Measurements from ENCODE around the gene DENND2A. TPM values are rescaled to one million over a fixed set of nuclear protein-coding genes. Genes with fewer than 3 reads are reported as not detected.
A peak's percentile ranks its signal among the peaks of the same experiment; 100 is the strongest.

Gene DENND2A
- polyA plus RNA-seq, 4 donors, result 3.0 to 7.0 (median 5.7) TPM; not detected in 1

DNA sequence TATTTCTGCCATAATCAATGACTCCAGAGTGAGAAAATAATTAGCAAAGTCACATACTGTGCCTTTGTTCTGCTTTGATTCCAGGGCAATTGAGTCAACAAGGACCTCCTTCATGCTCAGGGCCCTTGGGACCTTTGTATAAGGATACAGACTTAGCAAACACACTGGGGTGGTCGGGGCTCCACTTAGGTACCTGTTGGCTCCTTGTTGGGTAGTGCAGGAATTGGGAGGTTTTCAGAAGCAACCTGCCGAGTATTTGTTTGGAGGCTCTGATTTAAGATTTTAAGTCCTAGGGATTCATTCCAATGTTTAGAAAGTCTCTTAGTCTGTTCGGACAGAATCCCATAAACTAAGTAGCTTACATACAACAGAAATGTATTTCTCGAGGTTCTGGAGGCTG is 35.1 kb upstream of the DENND2A start:
- Histone ChIP-seq H3K4me3 (ENCODE audit: low read depth in 1 of 3, low read length in 3 of 3) (no peak overlapping the region), H3K4me1 (ENCODE audit: control insufficient read depth in 3 of 3, insufficient read depth in 2 of 3, low read depth in 1 of 3, low read length in 2 of 3) (peaks cover 0 to 5% (median 0%) of the 10 kb centered on the region in 3 donors), H3K36me3 (ENCODE audit: control insufficient read depth in 3 of 3, insufficient read depth in 2 of 3, low read depth in 1 of 3, low read length in 3 of 3) (peaks cover 0 to 28% (median 0%) of the 10 kb centered on the region in 3 donors), H3K9me3 (ENCODE audit: control insufficient read depth in 2 of 2, insufficient read depth in 1 of 2, low read depth in 1 of 2, low read length in 1 of 2) (no peaks in the 10 kb centered on the region), H3K27ac (ENCODE audit: low read depth in 1 of 3, low read length in 2 of 3) (no peak overlapping the region), H3K27me3 (ENCODE audit: control insufficient read depth in 3 of 3, insufficient read depth in 3 of 3, low read length in 3 of 3) (no peaks in the 10 kb centered on the region)
- DNase-seq, result no peak
- 84 to 93% (median 92%) methylated on average over 4 of the region's 4 CpGs for WGBS, 3 donors
- no peak for FAIRE-seq

GRCh38 chr7:140674899-140675701 is 34.5 kb upstream of the DENND2A start:
- Histone ChIP-seq H3K27ac (ENCODE audit: low read depth in 1 of 3, low read length in 2 of 3) (no peak overlapping the region), H3K27me3 (ENCODE audit: control insufficient read depth in 3 of 3, insufficient read depth in 3 of 3, low read length in 3 of 3) (no peaks in the 10 kb centered on the region), H3K9me3 (ENCODE audit: control insufficient read depth in 2 of 2, insufficient read depth in 1 of 2, low read depth in 1 of 2, low read length in 1 of 2) (no peaks in the 10 kb centered on the region), H3K36me3 (ENCODE audit: control insufficient read depth in 3 of 3, insufficient read depth in 2 of 3, low read depth in 1 of 3, low read length in 3 of 3) (peaks cover 0 to 23% (median 0%) of the 10 kb centered on the region in 3 donors), H3K4me3 (ENCODE audit: low read depth in 1 of 3, low read length in 3 of 3) (no peak overlapping the region), H3K4me1 (ENCODE audit: control insufficient read depth in 3 of 3, insufficient read depth in 2 of 3, low read depth in 1 of 3, low read length in 2 of 3) (peaks cover 0 to 5% (median 0%) of the 10 kb centered on the region in 3 donors)
- DNase-seq (peak in 1 of 2 donors; percentile 36), FAIRE-seq (no peak)
- WGBS, 3 donors, result 57 to 63% (median 62%) methylated on average over 8 of the region's 8 CpGs

GRCh38 chr7:140674356-140674800 is 33.8 kb upstream of the DENND2A start:
- FAIRE-seq (no peak), DNase-seq (peak in 1 of 2 donors; percentile 49)
- Histone ChIP-seq H3K36me3 (ENCODE audit: control insufficient read depth in 3 of 3, insufficient read depth in 2 of 3, low read depth in 1 of 3, low read length in 3 of 3) (peaks cover 0 to 21% (median 0%) of the 10 kb centered on the region in 3 donors), H3K27ac (ENCODE audit: low read depth in 1 of 3, low read length in 2 of 3) (peak overlapping the region in 1 of 3 donors; percentile 24), H3K27me3 (ENCODE audit: control insufficient read depth in 3 of 3, insufficient read depth in 3 of 3, low read length in 3 of 3) (no peaks in the 10 kb centered on the region), H3K9me3 (ENCODE audit: control insufficient read depth in 2 of 2, insufficient read depth in 1 of 2, low read depth in 1 of 2, low read length in 1 of 2) (no peaks in the 10 kb centered on the region), H3K4me1 (ENCODE audit: control insufficient read depth in 3 of 3, insufficient read depth in 2 of 3, low read depth in 1 of 3, low read length in 2 of 3) (peaks cover 0 to 5% (median 0%) of the 10 kb centered on the region in 3 donors), H3K4me3 (ENCODE audit: low read depth in 1 of 3, low read length in 3 of 3) (no peak overlapping the region)
- WGBS, 3 donors, result 26 to 65% (median 33%) methylated on average over 5 of the region's 5 CpGs

GRCh38 chr7:140673774-140674155 is 33.2 kb upstream of the DENND2A start:
- Histone ChIP-seq H3K4me1 (ENCODE audit: control insufficient read depth in 3 of 3, insufficient read depth in 2 of 3, low read depth in 1 of 3, low read length in 2 of 3) (peaks cover 0 to 5% (median 0%) of the 10 kb centered on the region in 3 donors), H3K4me3 (ENCODE audit: low read depth in 1 of 3, low read length in 3 of 3) (peak overlapping the region; percentile 53 to 88 (median 66)), H3K27ac (ENCODE audit: low read depth in 1 of 3, low read length in 2 of 3) (peak overlapping the region in 2 of 3 donors; percentile 14 to 77), H3K27me3 (ENCODE audit: control insufficient read depth in 3 of 3, insufficient read depth in 3 of 3, low read length in 3 of 3) (no peaks in the 10 kb centered on the region), H3K9me3 (ENCODE audit: control insufficient read depth in 2 of 2, insufficient read depth in 1 of 2, low read depth in 1 of 2, low read length in 1 of 2) (no peaks in the 10 kb centered on the region), H3K36me3 (ENCODE audit: control insufficient read depth in 3 of 3, insufficient read depth in 2 of 3, low read depth in 1 of 3, low read length in 3 of 3) (peaks cover 0 to 15% (median 0%) of the 10 kb centered on the region in 3 donors)
- DNase-seq (no peak), FAIRE-seq (no peak)
- 14 to 39% (median 27%) methylated on average over 18 of the region's 18 CpGs for WGBS, 3 donors

DNA sequence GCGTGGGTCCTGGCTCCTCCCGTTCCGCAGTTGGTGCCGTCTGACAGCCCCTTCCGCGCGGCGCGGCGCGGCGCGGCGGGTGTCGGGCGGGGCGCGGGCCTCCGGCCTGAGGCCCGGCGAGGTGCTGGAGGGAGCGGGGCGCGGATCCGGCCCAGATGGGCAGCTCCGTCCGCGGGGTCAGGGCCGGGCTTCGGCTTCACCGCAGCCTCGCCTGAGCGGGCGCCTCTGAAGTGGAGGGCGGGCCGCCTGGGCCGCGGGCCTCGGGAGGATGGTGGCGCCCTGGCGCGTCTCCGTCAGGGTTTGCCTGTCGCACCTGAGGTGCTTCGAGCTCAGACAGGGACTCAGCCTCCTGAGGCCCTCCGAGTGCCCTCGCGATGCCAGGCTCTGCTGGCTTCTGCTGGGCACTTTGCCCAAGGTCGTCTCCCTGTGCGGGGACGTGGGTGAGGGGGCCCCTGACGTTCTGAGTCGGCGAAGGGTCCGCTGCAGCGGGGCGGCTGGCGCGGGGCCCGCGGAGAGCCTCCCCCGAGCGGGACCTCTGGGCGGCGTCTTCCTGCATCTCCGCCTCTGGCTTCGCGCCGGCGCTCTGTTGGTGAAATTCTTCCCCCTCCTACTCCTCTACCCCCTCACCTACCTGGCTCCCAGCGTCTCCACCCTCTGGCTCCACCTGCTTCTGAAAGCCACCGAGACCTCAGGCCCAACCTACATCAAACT is 32.6 kb upstream of the DENND2A start:
- 0% methylated on average over 47 to 72 of the region's 72 CpGs for WGBS, 3 donors
- Histone ChIP-seq H3K9me3 (ENCODE audit: control insufficient read depth in 2 of 2, insufficient read depth in 1 of 2, low read depth in 1 of 2, low read length in 1 of 2) (no peaks in the 10 kb centered on the region), H3K36me3 (ENCODE audit: control insufficient read depth in 3 of 3, insufficient read depth in 2 of 3, low read depth in 1 of 3, low read length in 3 of 3) (peaks cover 0 to 9% (median 0%) of the 10 kb centered on the region in 3 donors), H3K4me3 (ENCODE audit: low read depth in 1 of 3, low read length in 3 of 3) (peak overlapping the region; percentile 53 to 88 (median 66)), H3K27ac (ENCODE audit: low read depth in 1 of 3, low read length in 2 of 3) (peak overlapping the region; percentile 46 to 77 (median 68)), H3K4me1 (ENCODE audit: control insufficient read depth in 3 of 3, insufficient read depth in 2 of 3, low read depth in 1 of 3, low read length in 2 of 3) (peaks cover 0 to 5% (median 0%) of the 10 kb centered on the region in 3 donors), H3K27me3 (ENCODE audit: control insufficient read depth in 3 of 3, insufficient read depth in 3 of 3, low read length in 3 of 3) (no peaks in the 10 kb centered on the region)
- peak; percentile 62 to 87 for DNase-seq
- no peak for FAIRE-seq

DNA sequence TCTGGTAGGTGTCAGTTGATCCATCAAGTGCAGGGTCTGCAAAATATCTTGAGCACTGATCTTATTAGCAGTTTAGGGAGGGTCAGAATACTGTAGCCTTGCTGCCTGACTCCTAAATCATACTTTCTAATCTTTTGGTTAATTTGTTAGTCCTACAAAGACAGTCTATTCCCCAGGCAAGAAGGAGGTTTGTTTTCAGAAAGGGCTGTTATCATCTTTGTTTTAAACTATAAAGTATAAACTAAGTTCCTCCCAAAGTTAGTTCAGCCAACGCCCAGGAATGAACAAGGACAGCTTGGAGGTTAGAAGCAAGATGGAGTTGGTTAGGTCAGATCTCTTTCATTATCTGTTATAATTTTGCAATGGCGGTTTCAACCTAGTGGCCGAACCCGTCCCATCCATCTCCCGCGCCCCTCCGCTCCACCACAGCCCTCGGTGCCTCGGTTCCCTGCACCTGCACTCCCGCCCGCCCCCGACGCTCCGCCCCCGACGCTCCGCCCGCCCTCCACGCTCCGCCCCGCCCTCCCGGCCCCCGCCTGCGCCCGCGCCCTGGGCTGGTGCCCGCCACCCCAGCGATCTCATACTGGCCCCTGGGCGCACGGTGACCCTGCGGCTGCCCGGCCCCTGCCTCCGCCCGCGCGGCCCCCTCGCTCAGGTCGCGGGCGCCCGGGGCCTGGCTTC is 31.9 kb upstream of the DENND2A start, which contains the start of gene ADCK2:
Gene ADCK2, plus strand, starts transcription at position 564 of the 681 bp plus-strand sequence. CDS start 386 bp downstream, outside the sequence.
- H3K27me3 ChIP-seq (ENCODE audit: control insufficient read depth in 3 of 3, insufficient read depth in 3 of 3, low read length in 3 of 3), result no peaks in the 10 kb centered on the region
- peaks cover 0 to 4% (median 0%) of the 10 kb centered on the region in 3 donors for H3K36me3 ChIP-seq (ENCODE audit: control insufficient read depth in 3 of 3, insufficient read depth in 2 of 3, low read depth in 1 of 3, low read length in 3 of 3)
- peak within 1 kb of the TSS; percentile 46 to 77 (median 68) for H3K27ac ChIP-seq (ENCODE audit: low read depth in 1 of 3, low read length in 2 of 3)
- peak in 1 of 2 donors; percentile 64 for DNase-seq
- peak within 1 kb of the TSS; percentile 53 to 88 (median 66) for H3K4me3 ChIP-seq (ENCODE audit: low read depth in 1 of 3, low read length in 3 of 3)
- H3K4me1 ChIP-seq (ENCODE audit: control insufficient read depth in 3 of 3, insufficient read depth in 2 of 3, low read depth in 1 of 3, low read length in 2 of 3), result peaks cover 0 to 5% (median 0%) of the 10 kb centered on the region in 3 donors
- FAIRE-seq, result no peak
- H3K9me3 ChIP-seq (ENCODE audit: control insufficient read depth in 2 of 2, insufficient read depth in 1 of 2, low read depth in 1 of 2, low read length in 1 of 2), result no peaks in the 10 kb centered on the region
- WGBS, 3 donors, result 1 to 2% (median 1%) methylated on average over 21 to 41 of the region's 41 CpGs

- Histone ChIP-seq H3K4me3 (ENCODE audit: low read depth in 1 of 3, low read length in 3 of 3) (no peak overlapping the region), H3K27me3 (ENCODE audit: control insufficient read depth in 3 of 3, insufficient read depth in 3 of 3, low read length in 3 of 3) (no peaks in the 10 kb centered on the region), H3K9me3 (ENCODE audit: control insufficient read depth in 2 of 2, insufficient read depth in 1 of 2, low read depth in 1 of 2, low read length in 1 of 2) (no peaks in the 10 kb centered on the region), H3K36me3 (ENCODE audit: control insufficient read depth in 3 of 3, insufficient read depth in 2 of 3, low read depth in 1 of 3, low read length in 3 of 3) (peaks cover 0 to 4% (median 0%) of the 10 kb centered on the region in 3 donors), H3K4me1 (ENCODE audit: control insufficient read depth in 3 of 3, insufficient read depth in 2 of 3, low read depth in 1 of 3, low read length in 2 of 3) (peaks cover 0 to 5% (median 0%) of the 10 kb centered on the region in 3 donors), H3K27ac (ENCODE audit: low read depth in 1 of 3, low read length in 2 of 3) (no peak overlapping the region)
- DNase-seq (no peak), FAIRE-seq (no peak)
- WGBS, 3 donors, result 79 to 90% (median 83%) methylated on average over 15 of the region's 15 CpGs
Measured at GRCh38 chr7:140671966-140672365, 31.4 kb upstream of the DENND2A start.
